ENCODE measurements around the gene KATNB1. TPM values are rescaled to one million over a fixed set of nuclear protein-coding genes. Genes with fewer than 3 reads are reported as not detected.

KATNB1 gene
- total and polyA plus RNA-seq, 8 donors = 11.7 to 20.1 (median 14.6) TPM

GRCh38 chr16:57797216-57797525 is 61.6 kb downstream of the KATNB1 start:
- no peaks in the 10 kb centered on the region for H3K9me3 ChIP-seq
- intact Hi-C loops (cut with DNase I) = no loop called here
- H3K4me1 ChIP-seq = peaks cover 36 to 53% of the 10 kb centered on the region in 2 donors
- peaks cover 0 to 54% of the 10 kb centered on the region in 2 donors for H3K36me3 ChIP-seq
- peak overlapping the region; percentile 45 to 83 for H3K27ac ChIP-seq
- peak overlapping the region; percentile 25 to 69 for H3K4me3 ChIP-seq
- ATAC-seq = no peak
- no peak for DNase-seq
- no peak for TF ChIP-seq CTCF (IDR thresholded peaks at IDR 0.05)
- H3K27me3 ChIP-seq = peaks cover 0 to 16% of the 10 kb centered on the region in 2 donors

GRCh38 chr16:57797526-57798266 is 62.1 kb downstream of the KATNB1 start:
- TF ChIP-seq CTCF (IDR thresholded peaks at IDR 0.05) = no peak
- Histone ChIP-seq H3K27ac (peak overlapping the region; percentile 45 to 83), H3K4me3 (peak overlapping the region; percentile 25 to 69), H3K27me3 (peaks cover 0 to 21% of the 10 kb centered on the region in 2 donors), H3K36me3 (peaks cover 0 to 49% of the 10 kb centered on the region in 2 donors), H3K9me3 (no peaks in the 10 kb centered on the region), H3K4me1 (peaks cover 38 to 56% of the 10 kb centered on the region in 2 donors)
- ATAC-seq (peak; percentile 76), DNase-seq (peak in 3 of 4 donors; percentile 46 to 91 (median 73))
- intact Hi-C loops (cut with DNase I) = no loop called here

GRCh38 chr16:57798267-57798810 is 62.8 kb downstream of the KATNB1 start:
- ATAC-seq = no peak
- H3K27ac ChIP-seq = peak overlapping the region; percentile 45 to 83
- no peak for TF ChIP-seq CTCF (IDR thresholded peaks at IDR 0.05)
- H3K9me3 ChIP-seq = no peaks in the 10 kb centered on the region
- intact Hi-C loops (cut with DNase I) = no loop called here
- H3K4me3 ChIP-seq = peak overlapping the region; percentile 25 to 69
- H3K4me1 ChIP-seq = peaks cover 44 to 62% of the 10 kb centered on the region in 2 donors
- peaks cover 0 to 27% of the 10 kb centered on the region in 2 donors for H3K27me3 ChIP-seq
- peaks cover 0 to 42% of the 10 kb centered on the region in 2 donors for H3K36me3 ChIP-seq
- no peak for DNase-seq

GRCh38 chr16:57798953-57799599 is 63.5 kb downstream of the KATNB1 start:
- no peak for ATAC-seq
- peaks cover 0 to 30% of the 10 kb centered on the region in 2 donors for H3K27me3 ChIP-seq
- peak in 1 of 4 donors; percentile 20 for DNase-seq
- peak overlapping the region; percentile 86 to 90 for H3K27ac ChIP-seq
- H3K4me3 ChIP-seq = peak overlapping the region in 1 of 2 donors; percentile 69
- TF ChIP-seq CTCF (IDR thresholded peaks at IDR 0.05) = no peak
- no peaks in the 10 kb centered on the region for H3K9me3 ChIP-seq
- H3K36me3 ChIP-seq = peaks cover 0 to 35% of the 10 kb centered on the region in 2 donors
- H3K4me1 ChIP-seq = peaks cover 46 to 69% of the 10 kb centered on the region in 2 donors
- intact Hi-C loops (cut with DNase I) = no loop called here
